Uterus (tissue), 4 donors: Measurements from ENCODE around the gene HOMER2. TPM values are rescaled to one million over a fixed set of nuclear protein-coding genes. Genes with fewer than 3 reads are reported as not detected.

Experiments used
- DNase-seq, 2 donors: peaks; one replicate each; pipeline ENCODE4 v3.0.0-alpha.2; 2019 to 2020
- H3K27ac ChIP-seq, 2 donors: fragments of 200-600 bp; sonication (generic); 1 replicate in 1 of 2; 2 replicates in 1 of 2; pipeline ENCODE4 v1.5.1; 2016 to 2018
- H3K27me3 ChIP-seq, 2 donors: fragments of 200-600 bp; sonication (generic); one replicate each; pipeline ENCODE4 v1.5.1; 2018 to 2019; ENCODE audit warnings: control low read depth in 1 of 2
- H3K36me3 ChIP-seq, 2 donors: fragments of 200-600 bp; sonication (generic); one replicate each; pipeline ENCODE4 v1.5.1; 2019; ENCODE audit warnings: control low read depth in 1 of 2
- H3K4me1 ChIP-seq, 2 donors: fragments of 200-600 bp; sonication (generic); one replicate each; pipeline ENCODE4 v1.5.1; 2018 to 2019; ENCODE audit warnings: control low read depth in 1 of 2
- H3K4me3 ChIP-seq, 2 donors: fragments of 200-600 bp; sonication (generic); 1 replicate in 1 of 2; 2 replicates in 1 of 2; pipeline ENCODE4 v1.5.1; 2018 to 2019; ENCODE audit warnings: mild to moderate bottlenecking in 1 of 2
- H3K9me3 ChIP-seq, 2 donors: fragments of 200-600 bp; sonication (generic); one replicate each; pipeline ENCODE4 v1.5.1; 2019; ENCODE audit warnings: control low read depth in 1 of 2
- CTCF ChIP-seq, 4 experiments: fragments of 200-600 bp in 2 of 4; fragments of 450-650 bp in 2 of 4; sonication (generic) in 2 of 4; IDR thresholded peaks; one replicate each; pipeline ENCODE4 v1.5.1; 2016 to 2019; ENCODE audit warnings: antibody characterized with exemption in 4 of 4, mild to moderate bottlenecking in 2 of 4, moderate library complexity in 1 of 4
- POLR2A ChIP-seq, 2 donors: fragments of 450-650 bp; IDR thresholded peaks; one replicate each; pipeline ENCODE4 v1.6.1; 2016; ENCODE audit warnings: antibody characterized with exemption in 2 of 2, mild to moderate bottlenecking in 1 of 2, moderate library complexity in 1 of 2
- intact Hi-C: fragments of 100-400 bp; cut with DNase I; formaldehyde crosslinking; loops from one replicate; pipeline ENCODE4 v1.15.1; 2023; ENCODE audit warnings: low total_unique reads
- total RNA-seq, 4 donors: library from RNA; depleted of rRNA in 3 of 4; stranded (reverse); fragments of >200 nt in 3 of 4; gene quantifications; one replicate each; pipeline versions ENCODE4 v1.1.0 to v1.2.4, GENCODE V29; 2014 to 2023
- donor health status: DM: yes; HTN: yes; CAD: no.

Gene HOMER2
- total RNA-seq, 4 donors from 2014 or later: 5.1 to 50.0 (median 10.6) TPM

DNA sequence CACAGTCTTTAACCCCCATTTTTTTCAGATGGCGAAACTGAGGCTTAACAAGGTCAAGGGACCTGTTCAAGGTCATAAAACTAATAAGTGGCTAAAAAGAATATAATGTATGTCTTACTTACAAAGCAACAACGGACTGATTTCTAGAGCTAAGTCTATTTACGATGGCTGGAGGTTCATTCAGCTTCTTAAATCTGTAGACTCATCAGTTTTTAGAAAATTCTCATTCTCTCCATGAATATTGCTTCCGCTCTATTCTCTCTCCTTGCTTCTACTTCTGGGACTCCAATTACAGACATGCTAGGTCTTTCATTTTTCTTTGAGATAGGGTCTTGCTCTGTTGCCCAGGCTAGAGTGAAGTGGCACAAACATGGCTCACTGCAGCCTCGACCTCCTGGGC lies 74.2 kb downstream of the HOMER2 start:
- intact Hi-C loops: no loop called here
- TF ChIP-seq POLR2A (IDR thresholded peaks at IDR 0.05): no peak
- TF ChIP-seq CTCF (IDR thresholded peaks at IDR 0.05): no peak
- no peak for DNase-seq
- Histone ChIP-seq H3K9me3 (no peaks in the 10 kb centered on the region), H3K27ac (no peak overlapping the region), H3K27me3 (no peaks in the 10 kb centered on the region), H3K4me1 (no peaks in the 10 kb centered on the region), H3K36me3 (no peaks in the 10 kb centered on the region), H3K4me3 (no peak overlapping the region)

- H3K9me3 ChIP-seq: no peaks in the 10 kb centered on the region
Measured at GRCh38 chr15:82877825-82878224, 74.7 kb downstream of the HOMER2 start.

GRCh38 chr15:82875411-82876003 lies 77.0 kb downstream of the HOMER2 start:
- intact Hi-C loops: no loop called here
- H3K27me3 ChIP-seq: no peaks in the 10 kb centered on the region
- DNase-seq: no peak
- no peaks in the 10 kb centered on the region for H3K9me3 ChIP-seq
- no peak overlapping the region for H3K4me3 ChIP-seq
- no peaks in the 10 kb centered on the region for H3K36me3 ChIP-seq
- TF ChIP-seq POLR2A (IDR thresholded peaks at IDR 0.05) (no peak), CTCF (IDR thresholded peaks at IDR 0.05) (no peak)
- H3K4me1 ChIP-seq: no peaks in the 10 kb centered on the region
- no peak overlapping the region for H3K27ac ChIP-seq

More at GRCh38 chr15:82877825-82878224, 74.7 kb downstream of the HOMER2 start:
- TF ChIP-seq POLR2A (IDR thresholded peaks at IDR 0.05) (no peak), CTCF (IDR thresholded peaks at IDR 0.05) (no peak)
- Histone ChIP-seq H3K27ac (no peak overlapping the region), H3K4me1 (no peaks in the 10 kb centered on the region), H3K36me3 (no peaks in the 10 kb centered on the region), H3K4me3 (no peak overlapping the region), H3K27me3 (no peaks in the 10 kb centered on the region)
- intact Hi-C loops: no loop called here
- no peak for DNase-seq

GRCh38 chr15:82874961-82875360 lies 77.6 kb downstream of the HOMER2 start:
- H3K36me3 ChIP-seq: no peaks in the 10 kb centered on the region
- no peak for DNase-seq
- H3K4me3 ChIP-seq: no peak overlapping the region
- no peak overlapping the region for H3K27ac ChIP-seq
- no peaks in the 10 kb centered on the region for H3K9me3 ChIP-seq
- H3K27me3 ChIP-seq: no peaks in the 10 kb centered on the region
- no peaks in the 10 kb centered on the region for H3K4me1 ChIP-seq
- TF ChIP-seq POLR2A (IDR thresholded peaks at IDR 0.05): no peak
- no peak for TF ChIP-seq CTCF (IDR thresholded peaks at IDR 0.05)
- intact Hi-C loops: no loop called here

GRCh38 chr15:82874267-82874666 lies 78.3 kb downstream of the HOMER2 start:
- TF ChIP-seq POLR2A (IDR thresholded peaks at IDR 0.05) (no peak), CTCF (IDR thresholded peaks at IDR 0.05) (no peak)
- H3K9me3 ChIP-seq: no peaks in the 10 kb centered on the region
- no peak overlapping the region for H3K27ac ChIP-seq
- H3K4me3 ChIP-seq: no peak overlapping the region
- intact Hi-C loops: no loop called here
- DNase-seq: no peak
- H3K36me3 ChIP-seq: no peaks in the 10 kb centered on the region
- H3K27me3 ChIP-seq: no peaks in the 10 kb centered on the region
- no peaks in the 10 kb centered on the region for H3K4me1 ChIP-seq
